Activated CD4-positive, alpha-beta memory T cell treated with anti-CD3 and anti-CD28 coated beads for 36 hours (primary cell): ENCODE measurements around the gene CDC42SE2. TPM values are rescaled to one million over a fixed set of nuclear protein-coding genes. Genes with fewer than 3 reads are reported as not detected.
"Not testable (repeated sequence)": the region's sequence is repeated elsewhere in the genome, so short reads cannot be mapped to it uniquely, and the experiment has no call there.

Experiments used
- CTCF ChIA-PET: fragments of 350-600 bp; sonication (Branson Sonifier 250); formaldehyde crosslinking; loops from one replicate; lab custom pipeline; 2021; ENCODE audit warnings: antibody characterized with exemption, inconsistent platforms; lab: Charles Lee
- POLR2A ChIA-PET: fragments of 350-600 bp; sonication (Branson Sonifier 250); formaldehyde crosslinking; loops from one replicate; lab custom pipeline; 2021; ENCODE audit warnings: antibody characterized with exemption; lab: Charles Lee
- DNase-seq: peaks from one replicate; pipeline ENCODE4 v3.0.0-alpha.2; 2020
- H3K27ac Mint-ChIP-seq: one replicate; pipeline ENCODE4 v1.8.0; 2021; ENCODE audit warnings: mixed read lengths
- H3K27me3 Mint-ChIP-seq: one replicate; pipeline ENCODE4 v1.8.0; 2021; ENCODE audit warnings: mixed read lengths
- H3K36me3 Mint-ChIP-seq: one replicate; pipeline ENCODE4 v1.8.0; 2021; ENCODE audit warnings: mixed read lengths
- H3K4me1 Mint-ChIP-seq: one replicate; pipeline ENCODE4 v1.8.0; 2021; ENCODE audit warnings: low read depth, mixed read lengths
- H3K4me3 Mint-ChIP-seq: one replicate; pipeline ENCODE4 v1.8.0; 2021; ENCODE audit warnings: mild to moderate bottlenecking, mixed read lengths
- H3K9me3 Mint-ChIP-seq: one replicate; pipeline ENCODE4 v1.8.0; 2021; ENCODE audit warnings: mixed read lengths
- intact Hi-C: fragments of 100-400 bp; cut with micrococcal nuclease; formaldehyde crosslinking; loops from one replicate; pipeline ENCODE4 v1.15.1; 2023
- total RNA-seq, 2 experiments: library from RNA; stranded (reverse); gene quantifications; one replicate each; pipeline ENCODE4 v1.2.3, GENCODE V29; 2021

The CDC42SE2 gene
- total RNA-seq, 2 experiments from 2014 or later: 103 to 104 TPM

DNA sequence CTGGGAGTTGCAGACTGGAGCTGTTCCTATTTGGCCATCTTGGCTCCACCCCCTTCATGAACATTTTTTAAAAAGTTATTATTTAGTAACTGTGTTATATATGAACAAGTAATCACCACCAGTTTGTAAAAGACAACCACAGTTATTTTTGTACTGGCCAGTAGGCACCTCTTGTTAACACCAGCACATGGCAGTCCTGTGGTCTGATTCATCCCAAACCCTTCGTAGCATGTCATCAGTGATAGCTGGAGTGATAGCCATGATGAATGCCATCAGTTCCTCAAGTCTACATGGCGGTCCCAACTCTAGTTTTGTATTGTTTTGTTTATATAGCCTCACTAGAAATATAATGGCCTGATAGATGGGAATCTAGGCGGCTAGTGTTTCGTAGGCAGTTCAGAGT lies 74.2 kb downstream of the CDC42SE2 start:
- ChIA-PET POLR2A (no interaction called here), CTCF (no interaction called here)
- intact Hi-C loops: loop anchor here (2.0 kb wide), 1 partner anchor 15 kb away; no protein-coding TSS in a partner anchor

GRCh38 chr5:131344288-131344687 lies 80.4 kb downstream of the CDC42SE2 start:
- CTCF ChIA-PET, DNase-seq, intact Hi-C loops, H3K27me3 Mint-ChIP-seq, H3K4me3 Mint-ChIP-seq, POLR2A ChIA-PET: not testable (repeated sequence)
- Mint-ChIP-seq H3K36me3 (peaks cover 69% of the 10 kb centered on the region), H3K27ac (peak overlapping the region; percentile 68), H3K9me3 (peaks cover 30% of the 10 kb centered on the region), H3K4me1 (peaks cover 85% of the 10 kb centered on the region)

More for the DNA sequence above, 74.2 kb downstream of the CDC42SE2 start:
- DNase-seq: no peak
- peaks cover 15% of the 10 kb centered on the region for H3K9me3 Mint-ChIP-seq
- peaks cover 87% of the 10 kb centered on the region for H3K4me1 Mint-ChIP-seq
- peak overlapping the region; percentile 73 for H3K4me3 Mint-ChIP-seq
- no peaks in the 10 kb centered on the region for H3K27me3 Mint-ChIP-seq
- H3K36me3 Mint-ChIP-seq: peaks cover 48% of the 10 kb centered on the region
- H3K27ac Mint-ChIP-seq: peak overlapping the region; percentile 85

- H3K9me3 Mint-ChIP-seq: peaks cover 30% of the 10 kb centered on the region
- H3K4me3 Mint-ChIP-seq, POLR2A ChIA-PET, CTCF ChIA-PET, intact Hi-C loops, H3K27me3 Mint-ChIP-seq, DNase-seq: not testable (repeated sequence)
- peaks cover 69% of the 10 kb centered on the region for H3K4me1 Mint-ChIP-seq
- peak overlapping the region; percentile 69 for H3K27ac Mint-ChIP-seq
- H3K36me3 Mint-ChIP-seq: peaks cover 65% of the 10 kb centered on the region
Observed at GRCh38 chr5:131346204-131346603, 82.4 kb downstream of the CDC42SE2 start.

- peaks cover 10% of the 10 kb centered on the region for H3K36me3 Mint-ChIP-seq
- no peak for DNase-seq
- intact Hi-C loops: no loop called here
- no peak overlapping the region for H3K27ac Mint-ChIP-seq
- no peaks in the 10 kb centered on the region for H3K27me3 Mint-ChIP-seq
- no peaks in the 10 kb centered on the region for H3K9me3 Mint-ChIP-seq
- ChIA-PET POLR2A (interaction anchor here (0.6 kb wide), 1 partner anchor 116 kb away, joined by 3 read pairs; no protein-coding TSS in a partner anchor), CTCF (no interaction called here)
- H3K4me3 Mint-ChIP-seq: no peak overlapping the region
- H3K4me1 Mint-ChIP-seq: peaks cover 53% of the 10 kb centered on the region
Observed at GRCh38 chr5:131353991-131354390, 90.1 kb downstream of the CDC42SE2 start.

DNA sequence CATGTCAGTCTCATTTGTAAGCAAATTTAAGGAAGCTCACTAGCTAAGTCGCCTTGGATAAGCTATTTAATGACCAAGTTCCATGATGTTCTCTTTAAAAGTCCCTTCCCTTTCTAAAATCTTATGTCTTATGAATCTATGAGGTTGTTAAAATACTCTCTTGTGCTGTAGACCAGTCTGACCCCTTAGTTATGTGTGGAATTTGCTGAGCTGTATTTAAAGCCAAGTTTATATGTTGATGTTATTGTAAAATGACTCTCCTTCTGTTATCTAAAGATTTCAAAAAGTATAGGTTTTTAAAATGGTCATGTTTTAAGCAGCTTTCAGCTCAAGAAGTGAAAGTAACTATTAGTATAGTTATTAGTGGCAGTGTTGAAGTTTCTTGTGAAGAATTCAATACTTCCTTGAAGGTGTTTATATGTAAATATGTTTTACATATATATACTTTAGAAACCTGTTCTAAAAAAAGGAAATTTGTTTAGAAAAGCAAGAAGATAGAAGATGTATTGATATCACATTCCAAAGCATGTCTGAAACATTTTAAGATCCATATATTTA lies 92.2 kb downstream of the CDC42SE2 start:
- ChIA-PET CTCF (interaction anchor here (0.8 to 1.9 kb wide), 5 partner anchors 11 to 79 kb away, joined by 3 to 8 read pairs (median 4); no protein-coding TSS in a partner anchor), POLR2A (interaction anchor here (0.6 to 1.6 kb wide), 5 partner anchors 9 to 103 kb away, joined by 3 to 4 read pairs (median 3); no protein-coding TSS in a partner anchor)
- peak overlapping the region; percentile 79 for H3K27ac Mint-ChIP-seq
- H3K4me3 Mint-ChIP-seq: no peak overlapping the region
- H3K4me1 Mint-ChIP-seq: peaks cover 59% of the 10 kb centered on the region
- DNase-seq: no peak
- peaks cover 21% of the 10 kb centered on the region for H3K36me3 Mint-ChIP-seq
- no peaks in the 10 kb centered on the region for H3K9me3 Mint-ChIP-seq
- no peaks in the 10 kb centered on the region for H3K27me3 Mint-ChIP-seq
- intact Hi-C loops: loop anchor here (2.0 kb wide), 2 partner anchors 13 to 83 kb away; no protein-coding TSS in a partner anchor

GRCh38 chr5:131356619-131357018 lies 92.8 kb downstream of the CDC42SE2 start:
- H3K36me3 Mint-ChIP-seq: peaks cover 25% of the 10 kb centered on the region

GRCh38 chr5:131357739-131358561 lies 94.1 kb downstream of the CDC42SE2 start:
- DNase-seq: peak; percentile 72
- Mint-ChIP-seq H3K4me1 (peaks cover 64% of the 10 kb centered on the region), H3K36me3 (peaks cover 28% of the 10 kb centered on the region), H3K27ac (peak overlapping the region; percentile 97), H3K9me3 (no peaks in the 10 kb centered on the region), H3K4me3 (peak overlapping the region; percentile 66), H3K27me3 (no peaks in the 10 kb centered on the region)
- intact Hi-C loops: loop anchor here (1.0 to 2.0 kb wide), 12 partner anchors 9 to 134 kb away; no protein-coding TSS in a partner anchor
- POLR2A ChIA-PET: interaction anchor here (0.7 to 1.6 kb wide), 6 partner anchors 10 to 105 kb away, joined by 3 to 8 read pairs (median 3); partner anchors contain the start of gene CDC42SE2
- CTCF ChIA-PET: interaction anchor here (0.7 kb wide), 1 partner anchor 24 kb away, joined by 5 read pairs; no protein-coding TSS in a partner anchor

More at GRCh38 chr5:131356619-131357018, 92.8 kb downstream of the CDC42SE2 start:
- POLR2A ChIA-PET: interaction anchor here (0.9 to 1.6 kb wide), 5 partner anchors 8 to 104 kb away, joined by 3 read pairs; partner anchors contain the start of gene CDC42SE2
- H3K4me3 Mint-ChIP-seq: no peak overlapping the region
- CTCF ChIA-PET: interaction anchor here (0.7 to 1.9 kb wide), 7 partner anchors 10 to 81 kb away, joined by 3 to 8 read pairs (median 4); no protein-coding TSS in a partner anchor
- H3K4me1 Mint-ChIP-seq: peaks cover 65% of the 10 kb centered on the region
- no peaks in the 10 kb centered on the region for H3K9me3 Mint-ChIP-seq
- peak overlapping the region; percentile 97 for H3K27ac Mint-ChIP-seq
- no peaks in the 10 kb centered on the region for H3K27me3 Mint-ChIP-seq
- DNase-seq: no peak
- intact Hi-C loops: loop anchor here (1.0 to 2.0 kb wide), 3 partner anchors 14 to 84 kb away; no protein-coding TSS in a partner anchor

- Mint-ChIP-seq H3K4me1 (peaks cover 67% of the 10 kb centered on the region), H3K27ac (peak overlapping the region; percentile 71), H3K4me3 (no peak overlapping the region), H3K36me3 (peaks cover 34% of the 10 kb centered on the region), H3K27me3 (no peaks in the 10 kb centered on the region), H3K9me3 (no peaks in the 10 kb centered on the region)
- DNase-seq: no peak
- ChIA-PET POLR2A (interaction anchor here (1.1 kb wide), 1 partner anchor 97 kb away, joined by 3 read pairs; no protein-coding TSS in a partner anchor), CTCF (interaction anchor here (1.1 to 1.2 kb wide), 2 partner anchors 11 to 20 kb away, joined by 5 to 6 read pairs; no protein-coding TSS in a partner anchor)
- intact Hi-C loops: no loop called here
Observed at GRCh38 chr5:131361677-131362315, 97.9 kb downstream of the CDC42SE2 start.

DNA sequence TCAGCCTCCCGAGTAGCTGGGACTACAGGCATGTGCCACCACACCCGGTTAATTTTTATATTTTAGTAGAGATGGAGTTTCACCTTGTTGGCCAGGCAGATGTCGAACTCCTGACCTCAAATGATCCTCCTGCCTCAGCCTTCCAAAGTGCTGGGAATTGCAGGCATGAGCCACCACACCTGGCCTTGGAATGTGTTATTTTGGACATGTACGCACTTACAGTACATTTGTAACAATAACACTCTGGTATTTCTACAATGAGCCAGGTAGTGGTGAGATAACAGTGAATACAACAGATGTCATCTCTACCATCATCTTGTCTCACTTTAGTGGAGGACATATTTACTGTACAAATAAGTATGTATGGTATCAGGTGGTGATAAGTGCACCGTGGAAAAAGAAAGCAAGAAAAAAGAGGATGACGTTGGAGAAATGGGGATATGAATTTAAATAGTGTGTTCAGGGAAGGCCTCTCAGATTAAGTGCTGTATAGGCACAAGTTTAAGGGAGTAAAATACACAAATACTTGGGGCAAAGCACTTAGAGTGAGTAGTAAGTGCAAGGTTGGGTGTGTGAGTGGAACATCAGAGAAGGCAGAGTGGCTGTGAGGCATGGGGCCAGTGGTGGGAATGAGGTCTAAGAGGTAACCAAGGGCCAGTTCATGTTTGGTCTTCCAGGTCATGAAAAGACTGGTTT lies 100.1 kb downstream of the CDC42SE2 start:
- intact Hi-C loops: no loop called here
- Mint-ChIP-seq H3K9me3 (no peaks in the 10 kb centered on the region), H3K27me3 (no peaks in the 10 kb centered on the region), H3K27ac (peak overlapping the region; percentile 76), H3K36me3 (peaks cover 41% of the 10 kb centered on the region), H3K4me3 (no peak overlapping the region), H3K4me1 (peaks cover 61% of the 10 kb centered on the region)
- DNase-seq: no peak
- POLR2A ChIA-PET: interaction anchor here (1.1 to 1.6 kb wide), 2 partner anchors 8 to 10 kb away, joined by 3 to 6 read pairs; no protein-coding TSS in a partner anchor
- CTCF ChIA-PET: interaction anchor here (0.6 kb wide), 1 partner anchor 88 kb away, joined by 3 read pairs; no protein-coding TSS in a partner anchor

DNA sequence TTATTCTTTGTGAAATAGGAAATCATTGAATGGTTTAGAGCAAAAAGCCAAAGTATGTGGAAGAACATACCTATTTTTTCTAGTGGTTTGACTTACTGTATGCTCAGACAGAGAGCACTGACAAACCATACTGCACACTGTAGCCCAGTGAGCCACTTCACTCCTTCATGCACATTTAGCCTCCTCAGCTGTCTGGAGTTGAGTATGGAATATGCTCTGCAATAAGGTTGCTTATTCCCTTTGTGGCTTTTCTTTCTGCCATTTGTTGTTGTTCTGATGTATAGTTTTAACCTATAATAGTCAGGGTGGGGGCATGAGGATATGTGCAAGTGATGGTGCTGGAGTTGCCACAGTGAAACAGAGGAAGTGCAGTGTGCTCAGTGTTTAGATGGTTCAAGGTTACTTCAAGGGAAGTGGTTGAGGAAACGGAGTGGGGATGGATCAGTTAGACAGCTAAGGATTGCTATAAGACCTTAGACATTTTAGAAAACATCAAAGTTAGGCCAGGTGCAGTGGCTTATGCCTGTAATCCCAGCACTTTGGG lies 100.7 kb downstream of the CDC42SE2 start:
- Mint-ChIP-seq H3K27ac (peak overlapping the region; percentile 76), H3K4me3 (no peak overlapping the region), H3K36me3 (peaks cover 40% of the 10 kb centered on the region), H3K9me3 (no peaks in the 10 kb centered on the region), H3K4me1 (peaks cover 62% of the 10 kb centered on the region), H3K27me3 (no peaks in the 10 kb centered on the region)
- ChIA-PET CTCF (no interaction called here), POLR2A (interaction anchor here (1.1 kb wide), 1 partner anchor 8 kb away, joined by 3 read pairs; no protein-coding TSS in a partner anchor)
- intact Hi-C loops: no loop called here
- DNase-seq: no peak
